ENCODE data around the gene PAK5.

DNA sequence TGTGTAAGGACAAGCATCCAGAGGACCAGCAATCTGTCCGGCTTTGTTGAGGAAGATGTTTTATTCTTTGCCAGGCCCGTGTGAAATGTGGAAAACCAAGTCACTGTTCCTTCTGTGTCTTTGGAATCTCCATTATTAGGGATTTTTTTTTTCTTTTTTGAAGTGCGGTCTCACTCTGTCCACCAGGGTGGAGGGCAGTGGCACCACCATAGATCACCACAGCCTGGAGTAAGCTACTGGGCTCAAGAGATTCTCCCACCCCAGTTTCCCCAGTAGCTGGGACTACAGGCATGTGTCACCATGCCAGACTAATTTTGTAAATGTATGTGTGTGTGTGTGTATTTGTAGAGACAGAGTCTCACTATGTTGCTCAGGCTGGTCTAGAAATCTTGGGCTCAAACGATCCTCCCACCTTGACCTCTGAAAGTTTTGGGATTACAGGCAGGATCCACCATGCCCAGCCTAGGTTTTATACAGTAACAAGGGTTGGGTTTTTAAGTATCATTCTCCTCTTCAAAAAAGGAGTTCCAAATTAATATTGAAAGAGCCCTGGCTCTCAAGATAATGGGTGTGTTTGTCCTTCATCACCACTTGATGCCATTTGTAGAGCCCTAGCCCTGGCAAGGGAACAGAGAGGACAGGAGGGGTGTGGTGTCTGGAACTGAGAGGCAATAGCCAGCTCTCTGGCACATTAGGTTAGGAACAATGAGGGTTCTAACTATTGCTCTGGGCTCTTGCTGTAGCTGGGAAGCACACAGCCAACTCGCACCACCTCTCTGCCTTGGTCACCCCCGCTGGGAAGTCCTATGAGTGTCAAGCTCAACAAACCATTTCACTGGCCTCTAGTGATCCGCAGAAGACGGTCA lies 321.3 kb downstream of the PAK5 start:
- TF ChIP-seq SREBF2 (IDR thresholded peaks at IDR 0.05) (no peak), RCOR1 (IDR thresholded peaks at IDR 0.05; ENCODE audit: low read depth, low read length) (no peak), RFX5 (IDR thresholded peaks at IDR 0.05) (no peak)
- TF ChIP-seq, protein P1, sequence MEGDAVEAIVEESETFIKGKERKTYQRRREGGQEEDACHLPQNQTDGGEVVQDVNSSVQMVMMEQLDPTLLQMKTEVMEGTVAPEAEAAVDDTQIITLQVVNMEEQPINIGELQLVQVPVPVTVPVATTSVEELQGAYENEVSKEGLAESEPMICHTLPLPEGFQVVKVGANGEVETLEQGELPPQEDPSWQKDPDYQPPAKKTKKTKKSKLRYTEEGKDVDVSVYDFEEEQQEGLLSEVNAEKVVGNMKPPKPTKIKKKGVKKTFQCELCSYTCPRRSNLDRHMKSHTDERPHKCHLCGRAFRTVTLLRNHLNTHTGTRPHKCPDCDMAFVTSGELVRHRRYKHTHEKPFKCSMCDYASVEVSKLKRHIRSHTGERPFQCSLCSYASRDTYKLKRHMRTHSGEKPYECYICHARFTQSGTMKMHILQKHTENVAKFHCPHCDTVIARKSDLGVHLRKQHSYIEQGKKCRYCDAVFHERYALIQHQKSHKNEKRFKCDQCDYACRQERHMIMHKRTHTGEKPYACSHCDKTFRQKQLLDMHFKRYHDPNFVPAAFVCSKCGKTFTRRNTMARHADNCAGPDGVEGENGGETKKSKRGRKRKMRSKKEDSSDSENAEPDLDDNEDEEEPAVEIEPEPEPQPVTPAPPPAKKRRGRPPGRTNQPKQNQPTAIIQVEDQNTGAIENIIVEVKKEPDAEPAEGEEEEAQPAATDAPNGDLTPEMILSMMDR (IDR thresholded peaks at IDR 0.05): no peak
